ENCODE data around the gene CBR1.

- TF ChIP-seq CTCF (IDR thresholded peaks at IDR 0.05): no peak
- no peak for TF ChIP-seq POLR2A (IDR thresholded peaks at IDR 0.05)
- TF ChIP-seq EP300 (IDR thresholded peaks at IDR 0.05): no peak
Measured at GRCh38 chr21:36045993-36046392, 23.8 kb upstream of the CBR1 start.
